Hepatocyte (in vitro differentiated cells): ENCODE data around the gene JMJD1C.

Experiments
- CTCF ChIP-seq: fragments of 200-600 bp; sonication (generic); IDR thresholded peaks from 2 replicates; pipeline ENCODE4 v1.5.1; 2016; ENCODE audit warnings: antibody characterized with exemption, mild to moderate bottlenecking; ENCODE audit not compliant: poor library complexity
- EZH2 ChIP-seq: fragments of 200-600 bp; sonication (generic); IDR thresholded peaks from 2 replicates; pipeline ENCODE4 v1.6.1; 2016; ENCODE audit warnings: antibody characterized with exemption, mild to moderate bottlenecking, borderline replicate concordance
- EZH2phosphoT487 ChIP-seq: fragments of 200-600 bp; sonication (generic); IDR thresholded peaks from one replicate; pipeline ENCODE4 v1.6.1; 2018; ENCODE audit warnings: antibody characterized with exemption, mild to moderate bottlenecking, low read depth, moderate library complexity; ENCODE audit not compliant: unreplicated experiment, severe bottlenecking

DNA sequence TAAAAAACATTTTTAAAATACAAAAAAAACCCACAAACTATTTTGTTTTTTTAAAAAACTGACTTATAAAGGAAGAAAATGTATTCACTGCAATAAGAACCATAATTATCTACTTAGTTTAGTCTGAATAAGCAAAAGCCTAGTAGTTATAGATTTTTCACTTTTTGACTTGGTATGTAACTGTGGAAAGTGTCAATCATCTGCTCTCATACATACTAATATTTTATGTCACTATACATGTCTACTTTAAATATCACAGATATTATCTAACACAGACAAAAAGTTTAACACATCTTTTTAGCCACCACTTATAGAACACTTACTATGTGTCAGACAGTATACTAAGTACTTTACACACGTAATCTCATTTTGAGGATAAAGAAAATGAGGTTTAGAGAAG, 3.2 kb upstream of the JMJD1C start:
- no peak for TF ChIP-seq CTCF
- TF ChIP-seq EZH2phosphoT487: no peak
- TF ChIP-seq EZH2: no peak
